Stomach smooth muscle (tissue), 2 donors: ENCODE data around the gene RDH11.

ENCODE experiments used
- H3K27ac ChIP-seq: one replicate; pipeline ENCODE4 v1.7.0; 2013; ENCODE audit warnings: mild to moderate bottlenecking, low read length, inconsistent platforms
- H3K27me3 ChIP-seq, 2 donors: one replicate each; pipeline ENCODE4 v1.7.0; 2013; ENCODE audit warnings: low read length in 2 of 2; ENCODE audit not compliant: insufficient read depth in 2 of 2, control insufficient read depth in 1 of 2
- H3K36me3 ChIP-seq, 2 donors: one replicate each; pipeline ENCODE4 v1.7.0; 2013; ENCODE audit warnings: low read length in 2 of 2; ENCODE audit not compliant: control insufficient read depth in 2 of 2, insufficient read depth in 2 of 2
- H3K4me1 ChIP-seq: one replicate; pipeline ENCODE4 v1.7.0; 2013; ENCODE audit warnings: low read length; ENCODE audit not compliant: control insufficient read depth, insufficient read depth
- H3K4me3 ChIP-seq, 2 donors: one replicate each; pipeline ENCODE4 v1.7.0; 2013; ENCODE audit warnings: low read length in 2 of 2
- H3K9ac ChIP-seq, 2 donors: one replicate each; pipeline ENCODE4 v1.7.0; 2013; ENCODE audit warnings: low read length in 2 of 2, mild to moderate bottlenecking in 1 of 2
- H3K9me3 ChIP-seq, 2 donors: one replicate each; pipeline ENCODE4 v1.7.0; 2013; ENCODE audit warnings: low read length in 2 of 2; ENCODE audit not compliant: control insufficient read depth in 2 of 2
- donor health status: healthy.
- donor health status: Pancreatic carcinoma.

The RDH11 gene

DNA sequence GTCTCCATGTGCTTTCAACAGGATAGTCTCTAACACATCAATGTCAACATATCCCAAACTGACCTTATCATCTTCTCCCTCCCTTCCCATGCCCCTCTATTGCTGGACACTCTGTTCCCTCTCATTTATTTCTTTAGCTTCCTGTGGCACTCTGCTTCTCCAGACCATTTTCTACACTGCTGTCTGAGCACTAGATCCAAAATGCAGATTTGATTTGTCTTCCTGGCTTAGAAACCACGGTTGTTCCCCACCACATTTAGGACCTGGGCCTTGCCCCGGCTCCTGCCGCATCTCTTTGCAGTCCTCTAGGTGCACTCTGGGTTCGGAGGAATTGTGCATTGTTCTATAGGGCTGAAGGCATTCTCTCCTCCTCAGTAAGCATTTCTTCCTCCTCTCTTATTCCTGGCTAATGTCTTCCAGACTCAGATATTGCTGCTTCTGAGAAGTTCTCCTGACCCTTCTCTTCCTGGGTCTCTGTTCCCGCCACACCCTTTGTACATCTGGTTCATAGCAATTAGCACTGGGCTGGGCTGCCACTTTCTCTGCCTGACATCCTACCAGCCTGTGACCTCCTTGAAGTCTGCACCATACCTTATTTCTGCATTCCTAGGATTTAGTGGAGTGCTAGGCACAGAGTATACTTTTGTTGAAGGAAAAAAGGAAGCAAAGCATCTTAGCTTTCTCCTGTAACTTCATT is 62.0 kb downstream of the RDH11 start:
- no peaks in the 10 kb centered on the region for H3K9me3 ChIP-seq
- no peaks in the 10 kb centered on the region for H3K36me3 ChIP-seq
- H3K27ac ChIP-seq: no peak overlapping the region
- H3K9ac ChIP-seq: no peak overlapping the region
- H3K4me1 ChIP-seq: no peaks in the 10 kb centered on the region
- no peak overlapping the region for H3K4me3 ChIP-seq
- no peaks in the 10 kb centered on the region for H3K27me3 ChIP-seq

DNA sequence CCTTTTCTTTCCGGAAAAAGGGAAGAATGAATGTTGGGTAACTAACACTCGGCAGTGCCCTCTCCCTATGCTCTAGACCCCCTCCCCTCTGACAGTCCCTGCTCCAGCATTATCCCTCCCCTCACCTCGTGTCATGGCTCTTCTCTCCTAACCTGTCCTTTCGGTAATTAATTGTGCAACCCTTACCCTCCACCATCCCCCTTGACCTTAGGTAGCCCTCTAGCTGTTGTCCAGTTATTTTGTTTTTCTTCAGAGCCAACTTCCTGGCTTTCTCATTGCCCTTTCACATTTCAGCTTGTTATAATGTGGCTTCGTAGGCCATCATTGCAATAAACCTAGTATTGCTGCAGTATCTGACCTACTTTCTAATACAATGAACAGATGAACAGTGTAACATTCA is 64.6 kb downstream of the RDH11 start:
- no peaks in the 10 kb centered on the region for H3K9me3 ChIP-seq
- no peak overlapping the region for H3K9ac ChIP-seq
- H3K27me3 ChIP-seq: no peaks in the 10 kb centered on the region
- no peaks in the 10 kb centered on the region for H3K36me3 ChIP-seq
- H3K4me1 ChIP-seq: no peaks in the 10 kb centered on the region
- H3K4me3 ChIP-seq: no peak overlapping the region
- no peak overlapping the region for H3K27ac ChIP-seq

DNA sequence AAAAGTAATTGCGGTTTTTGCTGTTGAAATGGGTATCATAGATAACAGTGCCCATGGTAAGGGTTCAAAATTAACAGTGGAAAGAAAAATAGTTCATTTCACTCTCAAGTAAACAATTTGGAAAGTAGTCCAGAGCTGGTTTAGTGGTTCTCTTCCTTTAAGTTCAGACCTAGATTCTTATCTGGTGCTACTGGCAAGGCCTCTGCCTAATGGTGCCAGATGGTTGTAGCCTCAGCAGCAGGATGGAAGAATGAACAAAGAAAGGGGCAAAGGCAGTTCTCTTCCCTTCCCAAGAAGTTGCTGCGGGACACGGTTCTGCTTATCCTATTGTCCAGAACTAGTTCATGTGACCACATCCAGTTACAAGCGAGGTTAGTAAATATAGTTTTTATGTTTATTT is 65.4 kb downstream of the RDH11 start:
- Histone ChIP-seq H3K4me3 (no peak overlapping the region), H3K27ac (no peak overlapping the region)

DNA sequence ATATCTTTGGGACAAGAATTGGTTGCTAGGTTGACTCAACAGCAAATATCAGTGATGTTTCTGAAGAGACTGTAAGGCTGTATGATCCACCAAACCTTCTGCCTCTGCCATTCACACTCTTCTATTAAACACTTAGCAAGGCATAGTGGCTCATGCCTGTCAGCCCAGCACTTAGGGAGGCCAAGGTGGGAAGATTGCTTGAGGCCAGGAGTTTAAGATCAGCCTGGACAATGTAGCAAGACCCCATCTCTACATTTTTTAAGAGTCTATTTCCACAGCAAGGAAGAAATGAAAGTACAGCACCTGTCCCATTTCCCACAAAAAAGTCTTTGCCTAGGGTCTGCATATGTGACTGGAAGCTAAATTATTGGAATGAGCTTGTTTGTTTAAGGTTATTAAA is 68.0 kb downstream of the RDH11 start:
- Histone ChIP-seq H3K27me3 (no peaks in the 10 kb centered on the region), H3K9ac (no peak overlapping the region), H3K9me3 (no peaks in the 10 kb centered on the region), H3K4me3 (no peak overlapping the region), H3K4me1 (peaks cover 6% of the 10 kb centered on the region), H3K27ac (no peak overlapping the region), H3K36me3 (no peaks in the 10 kb centered on the region)

More for the DNA sequence above, 65.4 kb downstream of the RDH11 start:
- no peaks in the 10 kb centered on the region for H3K27me3 ChIP-seq
- no peaks in the 10 kb centered on the region for H3K4me1 ChIP-seq
- H3K9me3 ChIP-seq: no peaks in the 10 kb centered on the region
- no peaks in the 10 kb centered on the region for H3K36me3 ChIP-seq
- no peak overlapping the region for H3K9ac ChIP-seq
